ENCODE data around the gene MMP28.
A peak's percentile ranks its signal among the peaks of the same experiment; 100 is the strongest.

The MMP28 gene

DNA sequence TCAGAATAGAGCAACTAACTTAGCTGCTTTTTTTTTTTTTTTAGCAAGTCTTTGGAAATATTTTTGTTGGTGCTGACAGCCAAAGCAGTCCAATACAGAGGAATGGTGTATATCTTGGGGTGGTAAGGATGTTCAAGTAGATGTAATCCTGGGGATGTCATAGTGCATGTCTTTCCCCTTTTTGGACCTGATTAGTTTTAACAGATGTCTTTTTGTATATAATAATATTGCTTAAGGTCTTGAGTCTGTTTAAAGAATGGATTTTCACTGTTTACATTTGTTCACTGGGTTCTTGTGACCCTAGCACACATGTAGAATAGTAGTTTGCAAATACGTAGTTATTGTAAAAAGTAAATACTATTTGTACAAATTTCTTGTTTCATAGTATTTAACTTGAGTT, 21.8 kb upstream of the MMP28 start:
- no peaks in the 10 kb centered on the region for H3K27me3 ChIP-seq (ENCODE audit: insufficient read depth, poor library complexity, severe bottlenecking)
- H3K4me1 ChIP-seq (ENCODE audit: insufficient read depth, poor library complexity, severe bottlenecking): no peaks in the 10 kb centered on the region
- no peak overlapping the region for H3K27ac ChIP-seq (ENCODE audit: poor library complexity, severe bottlenecking)
- no peak for DNase-seq (ENCODE audit: low spot score)
- no peaks in the 10 kb centered on the region for H3K9me3 ChIP-seq (ENCODE audit: severe bottlenecking)
- TF ChIP-seq, protein P1, sequence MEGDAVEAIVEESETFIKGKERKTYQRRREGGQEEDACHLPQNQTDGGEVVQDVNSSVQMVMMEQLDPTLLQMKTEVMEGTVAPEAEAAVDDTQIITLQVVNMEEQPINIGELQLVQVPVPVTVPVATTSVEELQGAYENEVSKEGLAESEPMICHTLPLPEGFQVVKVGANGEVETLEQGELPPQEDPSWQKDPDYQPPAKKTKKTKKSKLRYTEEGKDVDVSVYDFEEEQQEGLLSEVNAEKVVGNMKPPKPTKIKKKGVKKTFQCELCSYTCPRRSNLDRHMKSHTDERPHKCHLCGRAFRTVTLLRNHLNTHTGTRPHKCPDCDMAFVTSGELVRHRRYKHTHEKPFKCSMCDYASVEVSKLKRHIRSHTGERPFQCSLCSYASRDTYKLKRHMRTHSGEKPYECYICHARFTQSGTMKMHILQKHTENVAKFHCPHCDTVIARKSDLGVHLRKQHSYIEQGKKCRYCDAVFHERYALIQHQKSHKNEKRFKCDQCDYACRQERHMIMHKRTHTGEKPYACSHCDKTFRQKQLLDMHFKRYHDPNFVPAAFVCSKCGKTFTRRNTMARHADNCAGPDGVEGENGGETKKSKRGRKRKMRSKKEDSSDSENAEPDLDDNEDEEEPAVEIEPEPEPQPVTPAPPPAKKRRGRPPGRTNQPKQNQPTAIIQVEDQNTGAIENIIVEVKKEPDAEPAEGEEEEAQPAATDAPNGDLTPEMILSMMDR (IDR thresholded peaks at IDR 0.05; ENCODE audit: poor library complexity, severe bottlenecking): no peak
- peaks cover 97% of the 10 kb centered on the region for H3K36me3 ChIP-seq (ENCODE audit: low read depth)
- H3K4me3 ChIP-seq (ENCODE audit: severe bottlenecking): no peak overlapping the region
- ATAC-seq (ENCODE audit: low read depth): no peak

DNA sequence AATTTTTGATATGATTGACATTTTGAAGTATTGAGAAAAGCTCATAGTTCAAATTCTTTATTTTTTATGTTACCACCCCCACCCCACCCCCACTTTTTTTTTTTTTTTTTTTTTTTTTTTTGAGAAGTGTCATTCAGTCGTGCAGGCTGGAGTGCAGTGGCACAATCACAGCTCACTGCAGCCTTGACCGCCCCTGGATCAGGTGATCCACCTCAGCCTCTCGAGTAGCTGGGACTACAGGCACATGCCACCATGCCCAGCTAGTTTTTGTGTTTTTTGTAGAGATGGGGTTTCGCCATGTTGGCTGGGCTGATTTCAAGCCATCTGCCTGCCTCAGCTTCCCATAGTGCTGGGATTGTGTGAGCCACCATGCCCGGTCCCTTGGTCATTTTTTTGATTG, 21.3 kb upstream of the MMP28 start:
- Histone ChIP-seq H3K27me3 (ENCODE audit: insufficient read depth, poor library complexity, severe bottlenecking) (no peaks in the 10 kb centered on the region), H3K36me3 (ENCODE audit: low read depth) (peaks cover 97% of the 10 kb centered on the region)

DNA sequence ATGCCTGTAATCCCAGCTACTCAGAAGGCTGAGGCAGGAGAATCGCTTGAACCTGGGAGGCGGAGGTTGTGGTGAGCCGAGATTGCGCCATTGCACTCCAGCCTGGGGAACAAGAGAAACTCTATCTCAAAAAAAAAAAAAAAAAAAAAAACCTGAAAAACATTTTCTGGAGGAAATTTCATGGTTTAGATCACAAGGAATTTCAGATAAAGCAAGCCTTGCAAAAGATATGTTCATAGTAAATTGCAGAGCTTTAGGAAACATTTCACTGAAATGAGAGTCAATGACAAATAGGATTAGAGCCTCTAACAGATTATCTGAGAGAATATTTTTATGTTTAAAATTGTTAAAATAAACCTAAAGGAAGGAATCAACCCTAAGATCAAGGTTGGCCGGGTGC, 17.0 kb upstream of the MMP28 start:
- ATAC-seq (ENCODE audit: low read depth): no peak
- Histone ChIP-seq H3K27ac (ENCODE audit: poor library complexity, severe bottlenecking) (no peak overlapping the region), H3K4me3 (ENCODE audit: severe bottlenecking) (no peak overlapping the region), H3K36me3 (ENCODE audit: low read depth) (peaks cover 73% of the 10 kb centered on the region), H3K4me1 (ENCODE audit: insufficient read depth, poor library complexity, severe bottlenecking) (peaks cover 24% of the 10 kb centered on the region), H3K9me3 (ENCODE audit: severe bottlenecking) (no peaks in the 10 kb centered on the region), H3K27me3 (ENCODE audit: insufficient read depth, poor library complexity, severe bottlenecking) (no peaks in the 10 kb centered on the region)
- no peak for DNase-seq (ENCODE audit: low spot score)
- TF ChIP-seq, protein P1 (IDR thresholded peaks at IDR 0.05; ENCODE audit: poor library complexity, severe bottlenecking): no peak

More for the DNA sequence above, 21.3 kb upstream of the MMP28 start:
- DNase-seq (ENCODE audit: low spot score): no peak
- no peaks in the 10 kb centered on the region for H3K9me3 ChIP-seq (ENCODE audit: severe bottlenecking)
- TF ChIP-seq, protein P1 (IDR thresholded peaks at IDR 0.05; ENCODE audit: poor library complexity, severe bottlenecking): no peak
- no peak overlapping the region for H3K27ac ChIP-seq (ENCODE audit: poor library complexity, severe bottlenecking)
- peaks cover 2% of the 10 kb centered on the region for H3K4me1 ChIP-seq (ENCODE audit: insufficient read depth, poor library complexity, severe bottlenecking)
- H3K4me3 ChIP-seq (ENCODE audit: severe bottlenecking): no peak overlapping the region
- ATAC-seq (ENCODE audit: low read depth): no peak

DNA sequence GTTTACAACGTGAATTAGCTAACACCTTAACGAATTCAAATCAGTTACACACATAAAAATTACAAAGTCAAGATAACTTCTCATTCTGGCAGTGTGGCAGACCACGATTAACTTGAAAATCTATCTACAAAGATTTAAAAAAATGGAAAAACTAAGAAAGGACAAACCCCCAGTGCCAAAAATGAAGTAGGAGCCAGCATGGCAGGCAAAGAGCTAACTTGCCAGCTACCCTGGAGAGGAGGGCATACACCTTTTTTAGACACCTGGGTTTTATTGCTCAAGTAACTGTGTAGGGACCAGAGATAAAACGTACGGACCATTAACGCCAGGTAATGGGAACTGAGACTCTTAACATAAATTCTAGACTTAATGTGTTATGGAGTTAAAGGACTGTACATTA, 16.3 kb upstream of the MMP28 start:
- H3K9me3 ChIP-seq (ENCODE audit: severe bottlenecking): no peaks in the 10 kb centered on the region
- no peak overlapping the region for H3K4me3 ChIP-seq (ENCODE audit: severe bottlenecking)
- no peak for DNase-seq (ENCODE audit: low spot score)

DNA sequence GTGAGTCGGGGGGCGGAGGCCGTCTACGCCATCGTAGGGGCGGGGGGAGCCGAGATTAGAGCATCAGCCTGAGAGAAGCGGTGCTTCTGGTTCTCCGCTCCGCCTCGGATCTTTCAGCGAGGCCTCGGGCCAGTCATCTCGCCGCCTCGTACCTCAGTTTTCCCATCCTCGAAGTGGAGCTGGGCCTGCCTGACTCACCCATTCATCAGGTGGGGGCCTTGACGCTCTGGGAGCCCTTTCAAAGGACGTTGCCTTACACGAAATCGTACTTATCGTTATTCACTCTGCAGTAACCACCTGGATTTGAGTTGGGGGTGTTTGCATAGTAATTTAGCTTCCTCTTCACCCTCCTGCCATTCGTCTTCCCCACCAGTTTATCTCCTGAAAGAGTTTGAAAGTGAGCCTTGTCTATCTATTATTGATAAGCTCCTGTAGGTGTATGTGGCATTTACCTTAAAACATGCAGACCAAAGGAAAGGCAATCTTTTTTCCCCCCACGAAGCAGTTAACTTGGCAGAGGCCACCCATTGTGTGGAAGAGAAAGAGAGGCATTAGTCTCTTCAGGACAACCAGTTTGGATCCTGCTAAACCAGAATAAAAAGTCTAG, 14.5 kb upstream of the MMP28 start:
- no peaks in the 10 kb centered on the region for H3K27me3 ChIP-seq (ENCODE audit: insufficient read depth, poor library complexity, severe bottlenecking)

More for the DNA sequence above, 16.3 kb upstream of the MMP28 start:
- Histone ChIP-seq H3K36me3 (ENCODE audit: low read depth) (peaks cover 66% of the 10 kb centered on the region), H3K27ac (ENCODE audit: poor library complexity, severe bottlenecking) (no peak overlapping the region), H3K4me1 (ENCODE audit: insufficient read depth, poor library complexity, severe bottlenecking) (peaks cover 28% of the 10 kb centered on the region), H3K27me3 (ENCODE audit: insufficient read depth, poor library complexity, severe bottlenecking) (no peaks in the 10 kb centered on the region)
- TF ChIP-seq, protein P1 (IDR thresholded peaks at IDR 0.05; ENCODE audit: poor library complexity, severe bottlenecking): no peak
- no peak for ATAC-seq (ENCODE audit: low read depth)

More for the DNA sequence above, 14.5 kb upstream of the MMP28 start:
- H3K4me1 ChIP-seq (ENCODE audit: insufficient read depth, poor library complexity, severe bottlenecking): peaks cover 28% of the 10 kb centered on the region
- TF ChIP-seq, protein P1 (IDR thresholded peaks at IDR 0.05; ENCODE audit: poor library complexity, severe bottlenecking): no peak
- H3K9me3 ChIP-seq (ENCODE audit: severe bottlenecking): no peaks in the 10 kb centered on the region
- peak overlapping the region; percentile 65 for H3K4me3 ChIP-seq (ENCODE audit: severe bottlenecking)
- no peak for DNase-seq (ENCODE audit: low spot score)
- H3K36me3 ChIP-seq (ENCODE audit: low read depth): peaks cover 48% of the 10 kb centered on the region
- ATAC-seq (ENCODE audit: low read depth): no peak
- H3K27ac ChIP-seq (ENCODE audit: poor library complexity, severe bottlenecking): peak overlapping the region; percentile 73
